ENCODE results near the gene MDH2.
"Not testable (repeated sequence)": the region's sequence is repeated elsewhere in the genome, so short reads cannot be mapped to it uniquely, and the experiment has no call there.

Gene MDH2

GRCh38 chr7:76072243-76073148, 24.6 kb downstream of the MDH2 start:
- DNase-seq = no peak

- no peak for DNase-seq
Measured at GRCh38 chr7:76073335-76073990, 25.6 kb downstream of the MDH2 start.

DNA sequence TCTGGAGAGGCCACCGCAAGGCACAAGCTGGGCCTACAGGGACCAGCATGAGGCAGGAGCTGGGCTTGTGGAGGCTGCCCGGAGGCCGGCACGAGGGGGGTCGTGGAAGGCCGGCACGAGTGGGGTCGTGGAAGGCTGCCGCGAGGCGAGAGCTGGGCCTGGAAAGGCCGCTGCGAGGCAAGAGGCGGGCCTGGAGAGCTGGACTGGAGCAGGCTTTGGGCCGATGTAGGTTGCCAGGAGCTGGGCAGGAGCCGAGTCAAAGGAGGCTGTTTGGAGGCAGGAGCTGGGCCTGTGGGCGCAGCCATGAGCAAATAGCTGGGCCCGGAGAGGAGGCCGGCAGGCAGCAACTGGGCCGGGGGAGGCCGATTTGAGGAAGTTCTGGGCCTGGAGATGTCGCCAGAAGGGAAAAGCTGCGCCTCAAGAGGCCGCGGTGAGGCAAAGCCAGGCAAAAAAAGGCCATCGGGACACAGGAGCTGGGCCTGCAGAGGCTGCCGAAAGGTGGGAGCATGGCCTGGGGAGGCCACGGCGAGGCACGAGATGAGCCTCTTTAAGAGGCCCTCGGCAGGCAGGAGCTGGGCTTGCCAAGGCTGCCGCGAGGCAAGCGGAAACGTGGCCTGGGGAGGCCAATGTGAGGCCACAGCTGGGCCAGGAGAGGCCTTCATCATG, 26.5 kb downstream of the MDH2 start:
- no peak for DNase-seq

DNA sequence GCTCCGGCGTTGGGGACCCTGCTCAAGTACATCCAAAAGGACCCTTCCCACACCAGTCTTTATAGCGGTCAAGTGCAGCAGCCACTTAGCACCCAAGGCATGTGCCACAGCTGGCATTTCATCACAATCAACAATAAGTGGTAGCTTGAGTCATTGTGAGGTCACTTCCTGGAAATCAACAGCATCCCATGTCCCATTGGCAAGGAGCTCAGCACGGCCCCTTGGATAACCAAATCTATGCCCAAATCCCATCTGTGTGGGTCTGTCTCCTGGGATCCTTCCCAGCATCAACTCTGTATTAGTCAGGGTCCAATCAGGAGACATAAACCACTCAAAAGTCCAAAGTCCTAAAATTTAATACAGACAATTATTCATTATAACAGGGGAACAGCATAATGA, 27.1 kb downstream of the MDH2 start:
- DNase-seq = no peak

GRCh38 chr7:76076995-76077394, 29.1 kb downstream of the MDH2 start:
- DNase-seq = no peak

DNA sequence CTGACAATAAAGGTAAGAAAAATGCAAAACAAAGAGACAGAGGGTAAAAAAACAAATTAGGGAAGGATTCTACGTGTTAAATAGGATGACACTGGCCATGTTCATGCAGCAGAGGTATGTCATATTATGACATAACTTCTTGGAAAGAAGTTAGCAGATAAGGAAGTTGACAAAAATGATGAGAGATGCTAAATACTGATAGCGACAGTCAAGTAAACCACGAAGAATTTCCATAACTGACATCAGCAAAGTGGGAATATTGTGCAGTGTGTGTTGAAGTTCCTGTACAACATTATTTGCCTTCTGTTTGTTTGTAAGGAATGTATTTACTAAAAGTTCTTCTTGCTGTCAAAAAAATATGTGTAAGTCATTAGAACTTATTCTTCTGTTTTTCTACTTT, 29.5 kb downstream of the MDH2 start:
- DNase-seq = peak in 1 of 5 donors; percentile 20

GRCh38 chr7:76080204-76080603, 32.3 kb downstream of the MDH2 start:
- DNase-seq = no peak

GRCh38 chr7:76084115-76084514, 36.2 kb downstream of the MDH2 start:
- DNase-seq = not testable (repeated sequence)

- no peak for DNase-seq
Measured at GRCh38 chr7:76086070-76086469, 38.2 kb downstream of the MDH2 start.

- not testable (repeated sequence) for DNase-seq
Measured at GRCh38 chr7:76087362-76087791, 39.5 kb downstream of the MDH2 start.

GRCh38 chr7:76089865-76090475, 42.1 kb downstream of the MDH2 start:
- DNase-seq = no peak

- DNase-seq = no peak
Measured at GRCh38 chr7:76091506-76091905, 43.6 kb downstream of the MDH2 start.

DNA sequence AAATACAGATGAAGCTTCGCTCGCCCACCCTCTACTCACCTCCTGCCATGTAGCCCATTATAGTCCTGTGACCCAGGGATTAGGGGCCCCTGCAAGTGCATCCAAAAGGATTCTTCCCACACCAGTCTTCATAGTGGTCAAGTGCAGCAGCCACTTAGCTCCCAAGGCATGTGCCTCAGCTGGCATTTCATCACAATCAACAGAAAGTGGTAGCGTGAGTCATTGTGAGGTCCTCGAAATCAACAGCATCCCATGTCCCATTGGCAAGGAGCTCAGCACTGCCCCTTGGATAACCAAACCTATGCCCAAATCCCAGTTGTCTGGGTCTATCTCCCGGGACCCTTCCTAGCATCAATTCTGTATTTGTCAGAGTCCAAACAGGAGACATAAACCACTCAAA, 45.6 kb downstream of the MDH2 start:
- not testable (repeated sequence) for DNase-seq

DNA sequence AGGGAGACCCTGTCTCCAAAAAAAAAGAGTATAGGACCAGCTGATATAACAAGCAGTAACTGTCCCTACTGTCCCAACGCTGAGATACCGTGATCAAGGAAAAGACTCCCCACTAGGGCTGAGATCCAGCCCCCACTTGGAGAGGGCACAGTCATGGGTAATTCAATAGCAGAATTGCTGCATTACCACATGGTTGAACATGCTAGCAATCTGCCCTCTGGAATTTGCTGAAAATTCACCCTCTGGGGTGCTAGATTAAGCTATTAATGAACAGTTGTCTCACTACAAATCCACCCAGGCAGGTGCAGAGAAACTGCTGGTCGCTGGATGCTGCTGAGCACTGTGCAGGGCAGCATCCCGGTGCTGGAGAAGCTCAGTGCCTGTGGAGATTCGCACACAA, 46.4 kb downstream of the MDH2 start:
- not testable (repeated sequence) for DNase-seq

GRCh38 chr7:76095908-76096307, 48.0 kb downstream of the MDH2 start:
- DNase-seq = no peak

DNA sequence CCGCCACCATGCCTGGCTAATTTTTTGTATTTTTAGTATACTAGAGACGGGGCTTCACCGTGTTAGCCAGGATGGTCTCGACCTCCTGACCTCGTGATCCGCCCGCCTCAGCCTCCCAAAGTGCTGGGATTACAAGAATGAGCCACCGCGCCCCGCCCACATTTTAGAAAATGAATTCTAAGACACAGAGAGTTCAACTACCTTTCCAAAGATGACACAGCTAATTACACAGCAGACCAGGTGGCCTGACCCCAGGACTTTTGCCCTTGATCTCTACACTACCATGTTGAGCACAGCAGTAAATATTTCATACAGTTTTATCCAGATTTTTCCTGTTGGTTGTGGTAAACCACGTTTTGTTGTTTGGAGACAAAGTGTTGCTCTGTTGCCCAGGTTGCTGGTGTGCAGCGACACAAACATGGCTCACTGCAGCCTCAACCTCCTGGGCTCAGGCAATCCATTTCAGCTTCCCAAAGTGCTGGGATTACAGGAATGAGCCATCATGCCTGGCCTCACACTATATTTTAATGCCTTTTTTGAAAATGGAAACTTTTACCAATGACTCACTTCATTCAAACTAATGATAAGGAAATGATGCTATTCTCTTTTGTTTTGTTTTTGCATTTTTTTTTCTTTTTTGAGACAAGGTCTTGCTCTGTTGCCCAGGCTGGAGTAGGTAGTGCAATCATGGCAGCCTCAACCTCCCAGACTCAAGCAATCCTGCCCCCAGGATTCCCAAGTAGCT, 54.0 kb downstream of the MDH2 start:
- not testable (repeated sequence) for DNase-seq

DNA sequence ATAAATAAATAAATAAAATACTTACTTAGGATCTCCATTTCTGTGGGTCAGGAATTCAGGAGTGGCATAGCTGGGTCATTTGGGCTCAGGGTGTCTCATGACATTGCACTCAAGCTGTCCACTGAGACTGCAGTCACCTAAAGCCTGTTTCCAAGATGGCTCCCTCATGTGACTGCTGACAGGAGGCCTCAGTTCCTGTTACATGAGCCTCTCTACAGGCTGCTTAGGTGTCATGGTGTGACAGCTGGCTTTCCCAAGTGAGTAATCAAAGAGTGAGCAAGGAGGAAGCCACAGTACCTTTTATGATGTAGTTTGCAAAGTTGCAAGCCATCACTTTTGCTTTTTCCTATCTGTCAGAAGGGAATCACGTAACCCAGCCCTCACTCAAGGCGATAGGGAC, 55.9 kb downstream of the MDH2 start:
- not testable (repeated sequence) for DNase-seq

- not testable (repeated sequence) for DNase-seq
Measured at GRCh38 chr7:76106130-76106529, 58.2 kb downstream of the MDH2 start.

- no peak for DNase-seq
Measured at GRCh38 chr7:76106893-76107292, 59.0 kb downstream of the MDH2 start.

- DNase-seq = no peak
Measured at GRCh38 chr7:76108540-76109233, 60.8 kb downstream of the MDH2 start.

DNA sequence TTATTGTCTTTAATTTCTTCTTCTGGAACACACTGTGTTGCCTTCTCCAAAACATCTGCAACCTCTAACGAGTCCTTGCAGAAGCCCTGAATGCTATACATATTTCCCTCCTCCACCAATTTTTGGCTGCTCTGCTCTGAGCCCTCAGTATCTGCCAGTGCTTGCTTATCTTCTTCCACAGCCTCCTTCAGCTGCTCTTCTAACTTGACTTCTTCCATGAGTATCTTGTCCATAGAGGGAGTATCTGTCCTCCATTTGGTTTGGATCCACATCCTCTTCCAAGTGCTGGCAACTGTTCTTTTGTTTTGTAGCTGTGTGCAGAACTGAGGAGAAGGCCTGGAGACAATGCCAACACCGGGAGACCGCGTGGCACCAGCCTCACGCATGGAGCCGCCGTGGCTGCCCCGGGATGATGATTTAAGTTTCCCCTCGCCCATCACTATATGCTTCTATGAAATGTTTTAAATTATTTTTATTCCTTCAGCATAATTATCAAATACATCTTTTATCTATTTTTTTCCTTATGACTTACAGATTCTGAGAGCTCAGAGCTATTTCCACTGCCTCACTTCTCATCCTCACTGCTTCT, 65.2 kb downstream of the MDH2 start:
- not testable (repeated sequence) for DNase-seq
